Glutamatergic neuron (in vitro differentiated cells): ENCODE results near the gene STK24. TPM values are rescaled to one million over a fixed set of nuclear protein-coding genes. Genes with fewer than 3 reads are reported as not detected.

Experiments used
- DNase-seq: peaks from one replicate; pipeline ENCODE4 v3.0.0; 2022
- H3K27ac Mint-ChIP-seq: one replicate; pipeline ENCODE4 v1.8.0; 2020; ENCODE audit warnings: mild to moderate bottlenecking, mixed read lengths, inconsistent platforms; ENCODE audit not compliant: unreplicated experiment
- H3K27me3 Mint-ChIP-seq: one replicate; pipeline ENCODE4 v1.8.0; 2020; ENCODE audit warnings: mild to moderate bottlenecking, moderate library complexity, mixed read lengths, inconsistent platforms; ENCODE audit not compliant: unreplicated experiment
- H3K36me3 Mint-ChIP-seq: one replicate; pipeline ENCODE4 v1.8.0; 2020; ENCODE audit warnings: mild to moderate bottlenecking, mixed read lengths, inconsistent platforms; ENCODE audit not compliant: unreplicated experiment
- H3K4me1 Mint-ChIP-seq: one replicate; pipeline ENCODE4 v1.8.0; 2020; ENCODE audit warnings: mild to moderate bottlenecking, low read depth, mixed read lengths, inconsistent platforms; ENCODE audit not compliant: unreplicated experiment
- H3K4me3 Mint-ChIP-seq: one replicate; pipeline ENCODE4 v1.8.0; 2020; ENCODE audit warnings: mild to moderate bottlenecking, mixed read lengths, inconsistent platforms; ENCODE audit not compliant: unreplicated experiment
- H3K9me3 Mint-ChIP-seq: one replicate; pipeline ENCODE4 v1.8.0; 2020; ENCODE audit warnings: mild to moderate bottlenecking, moderate library complexity, mixed read lengths, inconsistent platforms; ENCODE audit not compliant: unreplicated experiment
- CTCF ChIP-seq: fragments of 200-600 bp; sonication (generic); IDR thresholded peaks from one replicate; pipeline ENCODE4 v1.5.0; 2021; ENCODE audit not compliant: partially characterized antibody, unreplicated experiment
- total RNA-seq: library from RNA; stranded (reverse); fragmentation: NEBNext Ultra II Directional; extraction: Animal tissue kit (Norgen Biotek cat#: 25700); gene quantifications from one replicate; pipeline ENCODE4 v1.2.1, GENCODE V29; 2021; ENCODE audit not compliant: unreplicated experiment

Gene STK24
- total RNA-seq, 1 donor from 2014 or later = 188 TPM

GRCh38 chr13:98510156-98510509, 66.8 kb downstream of the STK24 start:
- no peak for DNase-seq
- no peak for TF ChIP-seq CTCF
- Mint-ChIP-seq H3K9me3 (peaks cover 8% of the 10 kb centered on the region), H3K27ac (no peak overlapping the region), H3K4me3 (no peak overlapping the region), H3K36me3 (no peaks in the 10 kb centered on the region), H3K4me1 (peaks cover 61% of the 10 kb centered on the region), H3K27me3 (no peaks in the 10 kb centered on the region)

DNA sequence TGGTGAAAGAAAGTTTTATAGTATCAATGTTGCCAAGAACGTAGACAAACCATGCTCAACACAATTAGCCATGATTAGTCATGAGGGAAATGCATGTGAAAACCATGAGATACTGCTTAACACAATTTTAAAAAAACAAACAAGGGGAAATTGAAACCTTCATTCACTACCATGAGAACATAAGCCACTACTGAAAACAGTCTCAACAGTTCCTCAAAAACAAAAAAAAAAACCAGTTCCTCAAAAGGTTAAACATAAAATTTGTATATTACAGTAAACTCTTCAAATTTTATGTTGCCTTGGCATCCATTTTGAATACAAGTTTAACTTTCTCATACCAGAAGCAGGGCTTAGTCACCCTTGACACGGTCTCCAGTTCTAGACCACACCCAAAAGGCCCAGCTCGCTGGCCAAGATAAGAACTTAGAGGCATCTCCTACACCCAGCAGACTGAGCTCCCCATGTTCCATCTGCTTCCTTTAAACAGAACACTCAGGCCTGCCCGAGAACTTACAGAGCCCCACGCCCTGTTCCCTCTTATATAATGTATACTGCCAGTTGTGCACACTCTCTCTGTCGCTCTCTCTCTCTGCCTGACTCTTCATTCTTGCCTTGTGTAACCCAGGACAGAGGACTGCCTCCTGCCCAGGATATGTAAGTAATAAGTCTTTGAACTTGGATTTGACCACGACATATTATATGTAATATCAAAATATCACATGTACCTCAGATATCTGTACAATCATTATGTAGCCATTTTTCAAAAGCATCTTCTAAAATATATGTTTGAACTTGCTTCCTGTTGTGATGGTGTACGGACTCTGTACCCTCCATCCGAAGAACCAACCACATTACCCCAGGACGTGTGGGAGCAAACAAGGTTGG, 67.4 kb downstream of the STK24 start:
- H3K4me3 Mint-ChIP-seq = peak overlapping the region; percentile 10
- no peak for TF ChIP-seq CTCF
- no peaks in the 10 kb centered on the region for H3K27me3 Mint-ChIP-seq
- peak overlapping the region; percentile 72 for H3K27ac Mint-ChIP-seq
- H3K4me1 Mint-ChIP-seq = peaks cover 63% of the 10 kb centered on the region
- H3K36me3 Mint-ChIP-seq = no peaks in the 10 kb centered on the region
- DNase-seq = no peak
- H3K9me3 Mint-ChIP-seq = peaks cover 7% of the 10 kb centered on the region

- Mint-ChIP-seq H3K4me3 (no peak overlapping the region), H3K27ac (no peak overlapping the region), H3K9me3 (peaks cover 9% of the 10 kb centered on the region), H3K27me3 (peaks cover 2% of the 10 kb centered on the region), H3K36me3 (no peaks in the 10 kb centered on the region), H3K4me1 (peaks cover 68% of the 10 kb centered on the region)
- TF ChIP-seq CTCF = no peak
- no peak for DNase-seq
Observed at GRCh38 chr13:98508685-98509084, 68.2 kb downstream of the STK24 start.

- H3K4me1 Mint-ChIP-seq = peaks cover 70% of the 10 kb centered on the region
- H3K27ac Mint-ChIP-seq = no peak overlapping the region
- peaks cover 9% of the 10 kb centered on the region for H3K9me3 Mint-ChIP-seq
- no peak for TF ChIP-seq CTCF
- no peak overlapping the region for H3K4me3 Mint-ChIP-seq
- H3K36me3 Mint-ChIP-seq = no peaks in the 10 kb centered on the region
- no peak for DNase-seq
- H3K27me3 Mint-ChIP-seq = peaks cover 2% of the 10 kb centered on the region
Observed at GRCh38 chr13:98508280-98508679, 68.6 kb downstream of the STK24 start.

GRCh38 chr13:98507282-98507797, 69.6 kb downstream of the STK24 start:
- Mint-ChIP-seq H3K27me3 (peaks cover 2% of the 10 kb centered on the region), H3K36me3 (no peaks in the 10 kb centered on the region), H3K9me3 (peaks cover 9% of the 10 kb centered on the region), H3K27ac (peak overlapping the region; percentile 60), H3K4me1 (peaks cover 78% of the 10 kb centered on the region), H3K4me3 (no peak overlapping the region)
- peak; percentile 66 for DNase-seq
- no peak for TF ChIP-seq CTCF
